ENCODE results near the gene GATA6. TPM values are rescaled to one million over a fixed set of nuclear protein-coding genes. Genes with fewer than 3 reads are reported as not detected.
A peak's percentile ranks its signal among the peaks of the same experiment; 100 is the strongest.

The GATA6 gene
- total RNA-seq, 1 donor from 2014 or later: not detected

DNA sequence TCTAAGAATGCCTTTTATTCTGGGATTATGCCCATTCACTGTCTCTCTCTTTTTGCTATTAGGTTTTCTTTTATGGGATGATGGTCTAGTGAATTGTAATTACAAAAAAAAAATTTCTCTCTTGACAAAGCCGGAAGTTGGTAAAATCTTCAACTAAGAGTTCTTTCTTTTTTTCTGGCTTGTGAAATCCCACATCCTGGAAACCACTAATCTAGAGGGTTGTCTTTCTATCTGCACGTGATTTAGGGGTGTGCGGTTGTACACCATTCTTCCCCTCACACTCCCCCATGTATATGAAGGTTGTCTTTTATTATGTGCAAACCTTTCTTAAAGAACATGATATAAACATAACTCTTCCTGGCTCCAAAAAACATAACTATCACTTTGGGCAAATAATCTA, 52.0 kb downstream of the GATA6 start:
- peaks cover 7% of the 10 kb centered on the region for H3K27me3 Mint-ChIP-seq (ENCODE audit: low read depth)

DNA sequence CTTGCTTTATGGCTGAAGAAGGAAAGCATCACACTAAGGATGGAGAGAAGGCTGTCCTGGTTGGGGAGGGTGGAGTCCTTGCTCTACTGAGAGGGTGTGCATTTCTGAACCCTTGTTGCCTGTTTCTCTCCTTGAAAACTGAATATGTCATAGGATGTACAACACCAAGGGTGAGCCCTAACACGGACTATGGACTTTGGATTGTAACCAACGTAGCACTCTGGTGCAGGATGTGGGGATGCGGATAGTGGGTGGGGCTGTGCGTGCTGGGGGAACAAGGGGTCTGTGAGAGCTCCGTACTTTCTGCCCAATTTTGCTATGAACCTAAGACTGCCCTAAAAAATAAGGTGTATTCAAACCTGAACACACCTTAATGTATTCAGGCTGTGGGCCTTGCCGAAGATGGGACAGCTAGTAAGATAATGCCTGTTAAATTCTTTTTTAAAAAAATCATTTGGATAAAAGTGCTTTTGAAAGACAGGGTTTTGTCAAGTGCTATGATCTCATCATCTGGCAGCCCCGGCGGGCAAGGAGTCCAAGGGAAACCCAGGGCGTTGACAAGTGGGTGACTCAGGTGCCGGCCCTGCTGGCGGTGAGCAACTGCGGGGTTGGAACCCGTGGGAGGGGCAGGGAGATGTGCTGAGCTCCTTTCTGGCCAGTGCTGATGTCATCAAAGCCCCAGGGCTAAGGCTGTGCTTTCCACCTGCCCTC, 54.0 kb downstream of the GATA6 start:
- Mint-ChIP-seq H3K27me3 (ENCODE audit: low read depth) (peaks cover 7% of the 10 kb centered on the region), H3K27ac (ENCODE audit: unreplicated experiment) (peak overlapping the region; percentile 36)
- no peak for DNase-seq (ENCODE audit: low read depth, low spot score)

More for the DNA sequence above, 52.0 kb downstream of the GATA6 start:
- Mint-ChIP-seq H3K4me1 (peaks cover 5% of the 10 kb centered on the region), H3K27ac (ENCODE audit: unreplicated experiment) (no peak overlapping the region), H3K36me3 (ENCODE audit: low read depth) (no peaks in the 10 kb centered on the region), H3K9me3 (no peaks in the 10 kb centered on the region), H3K4me3 (no peak overlapping the region)
- DNase-seq (ENCODE audit: low read depth, low spot score): no peak
- TF ChIP-seq, protein P1, sequence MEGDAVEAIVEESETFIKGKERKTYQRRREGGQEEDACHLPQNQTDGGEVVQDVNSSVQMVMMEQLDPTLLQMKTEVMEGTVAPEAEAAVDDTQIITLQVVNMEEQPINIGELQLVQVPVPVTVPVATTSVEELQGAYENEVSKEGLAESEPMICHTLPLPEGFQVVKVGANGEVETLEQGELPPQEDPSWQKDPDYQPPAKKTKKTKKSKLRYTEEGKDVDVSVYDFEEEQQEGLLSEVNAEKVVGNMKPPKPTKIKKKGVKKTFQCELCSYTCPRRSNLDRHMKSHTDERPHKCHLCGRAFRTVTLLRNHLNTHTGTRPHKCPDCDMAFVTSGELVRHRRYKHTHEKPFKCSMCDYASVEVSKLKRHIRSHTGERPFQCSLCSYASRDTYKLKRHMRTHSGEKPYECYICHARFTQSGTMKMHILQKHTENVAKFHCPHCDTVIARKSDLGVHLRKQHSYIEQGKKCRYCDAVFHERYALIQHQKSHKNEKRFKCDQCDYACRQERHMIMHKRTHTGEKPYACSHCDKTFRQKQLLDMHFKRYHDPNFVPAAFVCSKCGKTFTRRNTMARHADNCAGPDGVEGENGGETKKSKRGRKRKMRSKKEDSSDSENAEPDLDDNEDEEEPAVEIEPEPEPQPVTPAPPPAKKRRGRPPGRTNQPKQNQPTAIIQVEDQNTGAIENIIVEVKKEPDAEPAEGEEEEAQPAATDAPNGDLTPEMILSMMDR (conservative IDR thresholded peaks at IDR 0.05): no peak

DNA sequence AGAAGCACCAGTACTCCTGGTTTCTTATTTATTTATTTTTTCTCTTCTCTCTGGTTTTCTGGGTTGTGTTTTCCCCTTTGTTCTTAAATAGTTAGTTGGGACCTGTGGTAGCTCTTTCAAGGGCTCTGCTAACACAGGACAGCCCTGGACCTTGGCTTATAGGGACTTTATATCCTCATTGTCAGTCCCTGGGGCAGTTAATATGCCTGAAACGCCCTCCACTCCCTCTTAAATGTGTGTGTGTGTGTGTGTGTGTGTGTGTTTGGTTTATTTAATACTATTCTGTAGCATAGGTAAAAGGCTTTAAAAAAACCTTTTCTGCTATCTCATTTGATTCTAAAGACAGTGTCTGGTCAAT, 54.6 kb downstream of the GATA6 start:
- H3K27ac Mint-ChIP-seq (ENCODE audit: unreplicated experiment): no peak overlapping the region

More for the DNA sequence above, 54.0 kb downstream of the GATA6 start:
- no peaks in the 10 kb centered on the region for H3K36me3 Mint-ChIP-seq (ENCODE audit: low read depth)
- H3K4me3 Mint-ChIP-seq: no peak overlapping the region
- TF ChIP-seq, protein P1 (conservative IDR thresholded peaks at IDR 0.05): no peak
- no peaks in the 10 kb centered on the region for H3K4me1 Mint-ChIP-seq
- H3K9me3 Mint-ChIP-seq: no peaks in the 10 kb centered on the region

DNA sequence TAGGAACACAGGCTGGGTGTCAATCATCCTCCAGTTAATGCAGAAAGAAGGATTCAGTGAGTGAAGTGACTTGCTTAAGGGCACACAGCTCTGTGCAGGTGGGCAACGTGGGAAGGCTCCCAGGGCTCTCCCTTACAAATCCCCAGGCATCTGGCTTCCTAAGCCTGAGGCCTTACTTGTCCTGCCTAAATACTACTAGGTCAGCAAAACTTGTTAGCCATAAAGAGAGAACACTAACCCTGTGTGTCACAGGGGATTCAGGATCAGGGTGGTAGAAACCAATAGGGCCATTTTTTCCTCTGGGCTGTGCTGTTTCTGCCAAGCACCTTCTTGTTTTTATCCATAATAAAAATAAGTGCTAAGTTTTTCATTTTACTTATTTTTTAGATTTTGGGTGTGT, 55.0 kb downstream of the GATA6 start:
- Mint-ChIP-seq H3K36me3 (ENCODE audit: low read depth) (no peaks in the 10 kb centered on the region), H3K27ac (ENCODE audit: unreplicated experiment) (no peak overlapping the region), H3K27me3 (ENCODE audit: low read depth) (peaks cover 8% of the 10 kb centered on the region), H3K4me1 (no peaks in the 10 kb centered on the region), H3K9me3 (no peaks in the 10 kb centered on the region), H3K4me3 (no peak overlapping the region)
- TF ChIP-seq, protein P1 (conservative IDR thresholded peaks at IDR 0.05): no peak
- no peak for DNase-seq (ENCODE audit: low read depth, low spot score)

More for the DNA sequence above, 54.6 kb downstream of the GATA6 start:
- no peak for DNase-seq (ENCODE audit: low read depth, low spot score)
- H3K9me3 Mint-ChIP-seq: no peaks in the 10 kb centered on the region
- H3K27me3 Mint-ChIP-seq (ENCODE audit: low read depth): peaks cover 7% of the 10 kb centered on the region
- no peak overlapping the region for H3K4me3 Mint-ChIP-seq
- H3K4me1 Mint-ChIP-seq: no peaks in the 10 kb centered on the region
- TF ChIP-seq, protein P1 (conservative IDR thresholded peaks at IDR 0.05): no peak
- H3K36me3 Mint-ChIP-seq (ENCODE audit: low read depth): no peaks in the 10 kb centered on the region

DNA sequence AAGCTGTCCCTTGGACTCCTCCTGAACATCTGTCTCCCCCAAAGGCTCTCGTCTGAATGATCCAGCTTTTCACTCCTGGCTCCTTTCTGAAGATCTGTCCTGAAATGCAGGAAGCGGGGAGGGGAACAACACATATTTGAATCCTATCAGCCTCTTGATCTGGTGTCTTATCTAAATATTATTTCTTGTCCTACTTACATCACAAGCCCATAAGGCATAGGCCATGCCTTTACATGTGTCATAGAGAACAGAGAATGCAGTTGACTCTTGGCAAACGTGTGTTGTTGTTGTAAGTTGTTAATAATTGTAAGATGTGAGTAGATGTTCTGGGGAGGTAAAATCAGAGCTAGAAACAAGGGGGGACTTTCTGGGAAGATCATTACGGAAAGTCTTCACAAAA, 57.4 kb downstream of the GATA6 start:
- no peak for DNase-seq (ENCODE audit: low read depth, low spot score)
- H3K27ac Mint-ChIP-seq (ENCODE audit: unreplicated experiment): no peak overlapping the region
- no peak overlapping the region for H3K4me3 Mint-ChIP-seq
- no peaks in the 10 kb centered on the region for H3K36me3 Mint-ChIP-seq (ENCODE audit: low read depth)
- no peaks in the 10 kb centered on the region for H3K4me1 Mint-ChIP-seq
- H3K9me3 Mint-ChIP-seq: no peaks in the 10 kb centered on the region
- H3K27me3 Mint-ChIP-seq (ENCODE audit: low read depth): peaks cover 16% of the 10 kb centered on the region
- TF ChIP-seq, protein P1 (conservative IDR thresholded peaks at IDR 0.05): no peak

All from neural crest cell (in vitro differentiated cells).